CD14-positive monocyte (primary cell): ENCODE measurements around the gene ROMO1. TPM values are rescaled to one million over a fixed set of nuclear protein-coding genes. Genes with fewer than 3 reads are reported as not detected.

Experiments used
- DNase-seq, 3 donors: peaks; one replicate each; pipeline ENCODE4 v3.0.0-alpha.2; 2011 to 2022
- H2AFZ ChIP-seq: 2 replicates; pipeline ENCODE4 v1.6.0; 2012; ENCODE audit warnings: mild to moderate bottlenecking, low read depth, low read length, inconsistent platforms; ENCODE audit not compliant: insufficient read depth, poor library complexity, severe bottlenecking
- H3K27ac ChIP-seq, 2 donors: 1 replicate in 1 of 2; 2 replicates in 1 of 2; pipeline ENCODE4 v1.5.1; 2012 to 2013; ENCODE audit warnings: low read length in 2 of 2, control low read depth in 1 of 2, inconsistent platforms in 1 of 2, low read depth in 1 of 2, mild to moderate bottlenecking in 1 of 2
- H3K27me3 ChIP-seq, 2 donors: one replicate each; pipeline versions ENCODE4 v1.6.0 to v1.6.1; 2011 to 2013; ENCODE audit warnings: low read length in 2 of 2; ENCODE audit not compliant: control insufficient read depth in 2 of 2, insufficient read depth in 2 of 2
- H3K36me3 ChIP-seq, 2 donors: replicated peaks in 1 of 2; 1 replicate in 1 of 2; 2 replicates in 1 of 2; pipeline versions ENCODE4 v1.5.1 to v1.6.1; 2012 to 2013; ENCODE audit warnings: low read length in 2 of 2, control low read depth in 1 of 2, inconsistent platforms in 1 of 2, mild to moderate bottlenecking in 1 of 2; ENCODE audit not compliant: insufficient read depth in 2 of 2, control insufficient read depth in 1 of 2
- H3K4me1 ChIP-seq, 2 donors: 1 replicate in 1 of 2; 2 replicates in 1 of 2; pipeline versions ENCODE4 v1.5.1 to v1.6.1; 2012 to 2013; ENCODE audit warnings: low read length in 2 of 2, control low read depth in 1 of 2, inconsistent platforms in 1 of 2, mild to moderate bottlenecking in 1 of 2, moderate library complexity in 1 of 2; ENCODE audit not compliant: insufficient read depth in 2 of 2, control insufficient read depth in 1 of 2
- H3K4me2 ChIP-seq: replicated peaks from 2 replicates; pipeline ENCODE3; 2012; ENCODE audit warnings: low read length, moderate library complexity, mild to moderate bottlenecking; ENCODE audit not compliant: poor library complexity, severe bottlenecking; ENCODE audit errors: extremely low read depth
- H3K4me3 ChIP-seq, 3 experiments: fragments of 200-600 bp in 1 of 3; sonication (generic) in 1 of 3; replicated peaks in 1 of 3; 1 replicate in 2 of 3; 2 replicates in 1 of 3; pipeline ENCODE4 v1.5.1; 2011 to 2013; ENCODE audit warnings: low read length in 3 of 3, mild to moderate bottlenecking in 3 of 3, control low read depth in 2 of 3, low read depth in 2 of 3, inconsistent platforms in 1 of 3, moderate library complexity in 1 of 3
- H3K79me2 ChIP-seq: 2 replicates; pipeline ENCODE4 v1.6.0; 2012; ENCODE audit warnings: mild to moderate bottlenecking, control low read depth, inconsistent platforms, low read length, moderate library complexity; ENCODE audit not compliant: insufficient read depth
- H3K9ac ChIP-seq: 2 replicates; pipeline ENCODE4 v1.6.0; 2017; ENCODE audit warnings: low read length, mild to moderate bottlenecking; ENCODE audit not compliant: insufficient read depth, poor library complexity, severe bottlenecking
- H3K9me3 ChIP-seq, 2 donors: replicated peaks in 1 of 2; 1 replicate in 1 of 2; 2 replicates in 1 of 2; pipeline versions ENCODE4 v1.5.1 to v1.6.1; 2012 to 2013; ENCODE audit warnings: low read length in 2 of 2, control low read depth in 1 of 2; ENCODE audit not compliant: control insufficient read depth in 1 of 2, insufficient read depth in 1 of 2
- H4K20me1 ChIP-seq: 2 replicates; pipeline ENCODE4 v1.6.0; 2012; ENCODE audit warnings: mild to moderate bottlenecking, low read length, control low read depth, moderate library complexity; ENCODE audit not compliant: insufficient read depth
- H3K27ac Mint-ChIP-seq, 7 donors: one replicate each; pipeline ENCODE4 v1.8.0; 2020; ENCODE audit warnings: mild to moderate bottlenecking in 7 of 7, mixed read lengths in 7 of 7, moderate library complexity in 6 of 7, inconsistent platforms in 2 of 7
- H3K27me3 Mint-ChIP-seq, 3 donors: one replicate each; pipeline ENCODE4 v1.8.0; 2021 to 2022; ENCODE audit warnings: low read depth in 3 of 3, mild to moderate bottlenecking in 3 of 3, mixed read lengths in 3 of 3, moderate library complexity in 3 of 3, inconsistent platforms in 1 of 3
- H3K36me3 Mint-ChIP-seq, 2 donors: one replicate each; pipeline ENCODE4 v1.8.0; 2020; ENCODE audit warnings: mixed read lengths in 2 of 2, inconsistent platforms in 1 of 2, mild to moderate bottlenecking in 1 of 2
- H3K4me1 Mint-ChIP-seq: one replicate; pipeline ENCODE4 v1.8.0; 2020; ENCODE audit warnings: mild to moderate bottlenecking, mixed read lengths
- H3K4me3 Mint-ChIP-seq, 2 donors: one replicate each; pipeline ENCODE4 v1.8.0; 2020; ENCODE audit warnings: mild to moderate bottlenecking in 2 of 2, mixed read lengths in 2 of 2, moderate library complexity in 1 of 2
- H3K9me3 Mint-ChIP-seq, 7 donors: one replicate each; pipeline ENCODE4 v1.8.0; 2020 to 2022; ENCODE audit warnings: mixed read lengths in 7 of 7, mild to moderate bottlenecking in 6 of 7, moderate library complexity in 6 of 7, inconsistent platforms in 2 of 7
- CTCF ChIP-seq: fragments of 200-600 bp; IDR thresholded peaks from one replicate; pipeline ENCODE4 v1.8.0; 2022; ENCODE audit warnings: antibody characterized with exemption, mild to moderate bottlenecking
- WGBS: methylation state at CpG from one replicate; pipeline ENCODE4 v1.1.5; 2013; ENCODE audit warnings: missing lambda C conversion rate; ENCODE audit not compliant: insufficient coverage; 5-methylcytosine and 5-hydroxymethylcytosine counted together
- intact Hi-C, 2 donors: fragments of 100-400 bp; cut with micrococcal nuclease; formaldehyde crosslinking; loops; one replicate each; pipeline versions ENCODE4 v1.15.0 to v1.15.1; 2023
- polyA plus RNA-seq, 3 donors: library from polyadenylated mRNA; depleted of rRNA in 1 of 3; unstranded in 2 of 3; stranded (reverse) in 1 of 3; fragments of 300-500 nt in 2 of 3; fragments of >200 nt in 1 of 3; fragmentation: Illumina TruSeq in 2 of 3; gene quantifications; 1 replicate in 2 of 3; 2 replicates in 1 of 3; pipeline ENCODE4 v1.2.3, GENCODE V29; 2012 to 2021

ROMO1 gene
- polyA plus RNA-seq, 3 donors, result 220 to 448 (median 352) TPM

- TF ChIP-seq CTCF, result no peak
- Mint-ChIP-seq H3K4me3 (no peak overlapping the region), H3K36me3 (peaks cover 57 to 89% of the 10 kb centered on the region in 2 donors), H3K27me3 (no peaks in the 10 kb centered on the region), H3K9me3 (peaks cover 0 to under 1% (median 0%) of the 10 kb centered on the region in 7 donors), H3K27ac (peak overlapping the region in 3 of 7 donors; percentile 40 to 63 (median 40)), H3K4me1 (peaks cover under 1% of the 10 kb centered on the region)
- Histone ChIP-seq H3K9me3 (no peaks in the 10 kb centered on the region), H3K4me2 (no peak overlapping the region), H3K4me3 (no peak overlapping the region), H4K20me1 (no peaks in the 10 kb centered on the region), H3K27ac (no peak overlapping the region), H2AFZ (no peak overlapping the region), H3K27me3 (no peaks in the 10 kb centered on the region), H3K79me2 (no peaks in the 10 kb centered on the region), H3K36me3 (peaks cover 43 to 62% of the 10 kb centered on the region in 2 donors), H3K4me1 (peaks cover 1 to 4% of the 10 kb centered on the region in 2 donors), H3K9ac (no peak overlapping the region)
- no peak for DNase-seq
- intact Hi-C loops, result no loop called here
- no CpG with 5 or more reads among the region's 8 CpGs for WGBS
Measured at GRCh38 chr20:35674921-35675320, 24.3 kb upstream of the ROMO1 start.

GRCh38 chr20:35680452-35681183 is 18.6 kb upstream of the ROMO1 start:
- H3K36me3 Mint-ChIP-seq, result peaks cover 19 to 50% of the 10 kb centered on the region in 2 donors
- peak overlapping the region in 1 of 2 donors; percentile 67 for H3K4me3 Mint-ChIP-seq
- Histone ChIP-seq H3K27me3 (no peaks in the 10 kb centered on the region), H3K36me3 (peaks cover 0 to 6% of the 10 kb centered on the region in 2 donors), H3K9me3 (no peaks in the 10 kb centered on the region), H3K4me1 (peaks cover 11 to 17% of the 10 kb centered on the region in 2 donors), H2AFZ (peak overlapping the region; percentile 69), H3K79me2 (no peaks in the 10 kb centered on the region), H3K9ac (peak overlapping the region; percentile 5), H3K4me3 (peak overlapping the region in 1 of 3 experiments; percentile 52), H4K20me1 (no peaks in the 10 kb centered on the region), H3K27ac (peak overlapping the region; percentile 32 to 86), H3K4me2 (peak overlapping the region; percentile 68)
- no peak for TF ChIP-seq CTCF
- no peaks in the 10 kb centered on the region for H3K27me3 Mint-ChIP-seq
- peaks cover 0 to 2% (median 0%) of the 10 kb centered on the region in 7 donors for H3K9me3 Mint-ChIP-seq
- WGBS, result 18% methylated on average over 2 of the region's 4 CpGs
- H3K27ac Mint-ChIP-seq, result peak overlapping the region; percentile 58 to 88 (median 73)
- peak; percentile 48 to 59 (median 53) for DNase-seq
- peaks cover 15% of the 10 kb centered on the region for H3K4me1 Mint-ChIP-seq
- intact Hi-C loops, result no loop called here
